Superior temporal gyrus (tissue), 1 donor: ENCODE data around the gene ARFGAP3.
"Not testable (repeated sequence)": the region's sequence is repeated elsewhere in the genome, so short reads cannot be mapped to it uniquely, and the experiment has no call there.

Experiments used
- DNase-seq: peaks from one replicate; pipeline ENCODE4 v3.0.0-alpha.2; 2016; ENCODE audit errors: extremely low spot score

Gene ARFGAP3

DNA sequence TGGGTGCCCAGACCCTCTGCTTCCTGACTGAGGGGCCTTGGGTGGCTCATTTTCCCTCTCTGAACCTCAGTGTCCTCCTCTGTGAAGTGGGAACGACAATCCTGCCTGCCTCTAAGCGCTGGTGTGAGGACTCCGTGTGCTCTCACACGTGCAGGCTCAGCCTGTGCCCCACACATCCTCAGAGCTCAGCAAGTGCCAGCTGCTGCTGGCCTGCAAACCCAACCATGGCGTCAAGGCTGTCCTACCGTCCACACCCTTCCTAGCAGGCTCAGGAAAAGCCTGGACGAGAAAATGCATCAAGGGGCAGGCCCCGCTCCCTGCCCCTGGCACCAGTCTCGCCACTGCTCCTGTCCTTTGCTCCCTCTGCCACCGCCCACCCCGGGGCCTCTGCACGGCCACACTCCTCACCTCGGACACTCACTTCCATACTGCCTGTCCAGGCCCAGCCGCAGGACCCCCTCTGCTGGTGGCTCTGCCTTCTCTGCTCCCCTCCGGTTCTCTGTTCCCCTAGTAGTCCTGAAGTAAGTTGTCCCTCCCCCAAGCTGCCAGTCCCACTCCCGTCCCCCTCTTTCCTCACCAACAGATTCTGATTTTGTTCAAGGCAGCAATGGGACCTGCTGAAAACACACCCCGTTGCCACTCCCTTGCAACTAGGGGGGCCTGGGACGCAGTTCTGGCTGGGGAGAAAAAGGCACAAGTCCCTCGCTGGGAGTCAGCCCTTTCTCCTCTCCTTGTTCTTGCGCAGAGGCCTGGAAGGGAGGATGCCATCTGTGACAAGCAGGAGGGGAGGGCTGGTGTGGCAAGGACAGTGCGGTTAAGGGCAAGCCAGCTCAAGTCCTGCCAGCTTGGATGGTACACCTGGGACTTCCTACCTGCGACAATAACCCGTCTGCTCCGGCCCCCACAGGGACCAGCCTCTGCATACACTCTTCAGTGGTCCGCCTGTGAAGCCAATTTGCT, 62.2 kb downstream of the ARFGAP3 start:
- DNase-seq, result no peak

DNA sequence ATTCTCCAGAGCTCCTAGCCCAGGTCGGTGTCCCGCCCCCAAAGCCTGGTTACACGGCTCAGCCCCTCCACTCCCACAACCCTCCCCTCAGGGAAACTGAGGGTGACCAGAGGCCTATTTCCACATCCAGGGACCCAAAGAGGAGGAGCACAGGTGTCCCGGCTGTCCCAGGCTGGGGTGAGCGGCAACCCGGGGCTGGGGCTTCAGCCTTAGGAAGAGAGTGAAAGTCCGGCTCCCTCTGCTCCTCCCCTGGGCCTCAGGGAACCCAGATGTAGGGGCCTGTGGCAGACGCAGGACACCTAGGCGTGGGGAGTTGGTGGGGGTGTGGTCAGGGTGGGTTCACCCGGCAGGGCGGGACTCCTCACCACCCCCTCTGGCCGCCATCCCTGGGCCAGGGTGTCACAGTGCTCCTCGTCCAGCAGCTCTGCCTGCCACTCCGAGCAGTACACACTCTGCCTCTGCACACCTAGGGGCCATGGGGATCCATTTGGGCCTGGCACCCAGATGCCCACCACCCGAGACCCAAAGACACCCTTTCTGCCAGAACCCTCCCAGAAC, 63.1 kb downstream of the ARFGAP3 start:
- DNase-seq, result no peak

DNA sequence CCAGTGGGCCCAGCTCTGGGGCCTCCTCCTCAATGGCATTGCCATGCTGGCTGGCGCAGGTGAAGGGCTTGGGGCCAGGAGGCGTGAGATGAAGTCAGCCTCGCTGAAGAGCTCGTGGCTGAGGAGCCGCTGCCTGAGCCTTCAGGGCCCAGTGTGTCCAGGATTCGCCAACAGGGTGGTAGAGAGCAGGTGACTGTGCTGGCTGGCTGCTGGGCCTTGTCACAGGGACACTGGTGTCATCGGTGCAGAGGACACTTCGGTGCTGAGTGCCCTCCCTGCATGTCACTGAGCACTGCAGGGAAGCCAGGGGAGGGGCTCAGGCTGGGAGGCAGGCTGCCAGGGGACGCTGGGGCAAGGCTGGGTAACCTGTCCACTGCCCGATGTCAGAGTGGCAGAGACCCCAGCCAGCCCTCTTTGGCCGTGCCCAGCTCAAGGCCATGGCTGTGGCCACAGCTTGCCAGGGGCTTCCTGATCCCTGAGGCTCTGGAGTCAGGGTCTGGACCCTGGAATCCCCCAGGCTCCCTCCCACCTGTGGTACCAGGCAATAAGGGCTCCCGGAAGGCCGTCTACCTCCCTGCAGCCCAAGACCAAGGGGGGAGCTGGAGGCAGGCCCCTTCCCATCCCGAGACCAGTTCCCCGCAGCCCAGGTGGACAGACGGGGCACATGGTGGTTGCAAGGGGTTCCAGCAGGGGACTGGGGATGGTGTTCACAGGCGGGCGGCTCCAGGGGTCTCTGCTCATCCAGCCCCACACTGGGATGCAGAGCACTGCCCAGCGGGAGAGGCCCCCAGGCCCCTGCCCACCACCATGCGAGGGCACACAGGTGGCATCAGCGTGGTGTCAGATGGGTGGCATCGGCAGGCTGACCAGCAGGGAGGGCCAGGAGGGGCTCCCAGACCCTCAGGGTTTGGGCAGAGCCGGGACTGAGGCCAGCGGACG, 63.9 kb downstream of the ARFGAP3 start:
- DNase-seq, result no peak

DNA sequence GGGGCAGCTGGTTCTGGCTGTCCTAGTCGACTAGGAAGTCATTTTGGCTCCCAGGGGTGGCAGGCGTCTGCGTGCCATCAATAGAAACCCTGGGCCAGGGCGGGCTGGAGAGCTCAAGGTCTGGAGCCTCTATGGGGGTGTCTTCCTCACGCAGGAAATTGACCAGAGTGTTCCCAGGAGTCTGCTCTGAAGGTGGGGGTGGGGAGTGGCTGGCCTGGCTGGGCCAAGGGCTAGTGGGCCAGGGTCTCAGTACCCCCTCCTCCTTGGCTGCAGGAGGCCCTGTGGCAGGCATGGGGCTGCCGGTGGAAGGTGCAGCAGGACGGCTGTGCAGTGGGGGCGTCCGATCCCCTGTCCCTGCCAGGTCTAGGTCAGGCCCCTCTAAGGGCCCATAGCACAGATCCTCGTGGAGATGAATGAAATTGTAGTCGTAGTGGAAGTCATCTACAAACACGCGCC, 64.6 kb downstream of the ARFGAP3 start:
- DNase-seq, result no peak

DNA sequence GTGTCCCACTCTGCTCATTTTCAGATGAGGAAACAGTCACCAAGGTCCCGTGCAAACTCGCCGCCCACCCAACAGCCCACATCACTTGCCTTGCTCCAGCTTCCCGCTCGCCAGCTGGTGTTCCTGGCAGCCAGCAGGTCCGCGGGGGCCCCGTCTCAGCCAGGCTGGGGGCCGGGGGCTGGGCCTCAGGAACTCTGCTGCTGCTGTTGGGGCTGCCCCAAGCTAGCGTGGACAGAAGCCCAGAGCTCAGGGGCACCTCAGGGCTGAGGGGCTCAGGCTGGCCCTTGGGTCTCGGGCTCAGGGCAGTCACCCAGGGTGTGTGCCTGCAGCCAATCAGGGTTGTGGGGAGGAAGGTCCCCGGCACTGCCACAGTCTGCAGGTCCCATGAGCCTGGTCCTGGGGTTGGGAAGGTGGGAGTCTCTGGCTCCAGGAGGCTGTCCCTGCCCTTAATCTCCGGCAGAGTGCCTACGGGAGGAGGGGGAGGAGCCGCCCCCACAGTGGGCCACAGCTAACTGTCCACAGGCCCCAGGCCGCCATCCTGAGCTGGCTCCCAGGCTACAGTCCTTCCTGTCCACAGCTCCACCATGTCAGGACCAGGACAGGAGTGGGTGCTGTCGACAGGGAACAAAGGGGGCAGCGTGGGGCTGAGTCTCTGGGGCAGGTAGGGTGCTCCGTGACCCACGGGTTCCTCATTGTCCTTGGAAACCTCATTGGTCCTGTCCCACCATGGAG, 65.2 kb downstream of the ARFGAP3 start:
- DNase-seq, result no peak

DNA sequence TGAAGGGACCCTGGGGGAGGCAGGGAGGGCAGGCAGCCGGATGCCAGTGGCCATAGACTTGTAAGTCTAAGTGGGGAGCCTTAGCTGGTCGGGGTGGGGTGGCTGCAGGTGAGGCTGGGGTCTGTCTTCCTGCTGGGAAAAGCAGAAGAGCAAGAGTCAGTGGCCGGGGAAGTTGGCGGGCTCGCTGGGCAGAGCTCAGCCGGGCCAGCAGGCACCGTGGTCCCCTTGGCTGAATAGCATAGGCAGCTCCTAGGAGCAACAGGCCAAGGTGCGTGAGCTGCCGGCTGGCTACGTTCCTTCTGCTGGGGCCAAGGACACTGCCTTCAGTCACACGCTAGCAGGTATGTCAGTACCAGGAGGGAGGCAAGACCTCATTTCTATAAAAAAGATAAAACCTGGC, 68.6 kb downstream of the ARFGAP3 start:
- DNase-seq, result no peak

DNA sequence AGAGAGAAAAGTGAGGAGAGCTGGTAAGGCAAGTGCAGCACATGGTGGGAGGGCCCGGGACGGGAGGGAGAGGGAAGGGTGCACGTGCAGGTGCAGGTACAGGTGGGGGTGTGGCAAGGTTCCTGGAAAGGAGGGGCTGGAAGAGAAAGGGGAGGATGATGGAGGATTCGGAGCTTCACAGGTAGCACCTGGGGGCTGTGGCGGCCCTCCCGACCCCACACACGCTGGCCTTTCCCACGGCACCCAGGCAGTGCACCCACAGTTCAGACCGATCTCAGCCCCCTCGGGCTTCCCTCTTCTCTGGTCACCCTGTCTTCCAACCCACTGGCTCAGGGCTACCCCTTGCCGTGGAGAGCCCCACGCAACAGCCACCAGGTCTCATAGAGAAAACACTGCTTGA, 69.1 kb downstream of the ARFGAP3 start:
- no peak for DNase-seq

DNA sequence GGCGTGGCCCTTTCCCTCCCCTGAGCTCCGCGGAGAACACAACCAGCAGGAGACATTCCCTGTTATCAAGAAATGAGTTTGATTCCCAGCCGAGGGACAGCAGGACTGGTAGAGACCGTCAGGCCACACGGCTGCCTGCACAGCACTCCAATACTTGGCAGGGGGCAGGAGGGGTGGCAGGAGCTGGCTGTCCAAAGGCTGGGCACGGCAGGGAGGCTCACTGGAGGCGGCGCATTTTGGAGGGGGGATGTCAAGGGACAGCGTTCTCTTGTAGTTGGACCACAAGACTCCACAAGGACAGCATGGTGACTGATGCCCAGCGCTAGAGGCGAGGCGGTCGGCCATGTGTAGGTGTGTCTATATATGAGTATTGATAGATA, 69.7 kb downstream of the ARFGAP3 start:
- DNase-seq, result no peak

DNA sequence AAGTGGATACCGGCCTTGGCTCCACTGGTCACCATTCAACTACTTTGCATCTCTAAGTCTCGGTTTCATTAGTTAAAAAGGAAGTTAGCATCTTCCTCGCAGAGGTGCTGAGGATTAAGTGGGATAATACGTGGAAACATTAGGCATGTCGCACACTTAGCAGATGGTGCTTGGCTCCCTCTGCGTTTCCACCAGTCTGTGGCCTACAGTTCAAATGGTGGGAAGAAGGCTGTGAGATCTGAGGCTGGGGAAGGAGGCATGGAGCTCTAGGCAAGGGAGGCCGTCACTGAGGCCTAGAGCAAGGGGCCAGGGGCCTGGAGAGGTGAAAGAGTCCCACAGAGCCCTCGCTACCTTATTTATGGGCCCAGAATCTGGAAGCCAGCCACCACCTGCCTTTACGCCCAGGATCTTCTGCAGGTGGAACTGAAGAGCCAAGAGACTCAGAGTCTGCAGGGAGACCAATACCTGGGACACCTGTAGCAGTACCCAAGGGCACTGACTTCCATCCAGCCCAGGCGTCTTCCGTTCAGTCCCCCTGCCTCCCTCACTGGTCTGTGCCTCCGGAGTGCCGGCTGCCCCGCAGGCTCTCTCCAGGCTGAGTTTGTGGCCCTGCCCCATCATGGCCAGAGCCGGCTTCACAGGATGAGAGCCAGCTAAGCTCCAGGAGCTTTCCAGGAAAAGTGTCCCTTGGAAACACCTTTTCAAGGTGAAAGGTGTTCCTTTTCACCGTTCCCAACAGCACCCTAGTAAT, 70.3 kb downstream of the ARFGAP3 start:
- DNase-seq, result no peak

DNA sequence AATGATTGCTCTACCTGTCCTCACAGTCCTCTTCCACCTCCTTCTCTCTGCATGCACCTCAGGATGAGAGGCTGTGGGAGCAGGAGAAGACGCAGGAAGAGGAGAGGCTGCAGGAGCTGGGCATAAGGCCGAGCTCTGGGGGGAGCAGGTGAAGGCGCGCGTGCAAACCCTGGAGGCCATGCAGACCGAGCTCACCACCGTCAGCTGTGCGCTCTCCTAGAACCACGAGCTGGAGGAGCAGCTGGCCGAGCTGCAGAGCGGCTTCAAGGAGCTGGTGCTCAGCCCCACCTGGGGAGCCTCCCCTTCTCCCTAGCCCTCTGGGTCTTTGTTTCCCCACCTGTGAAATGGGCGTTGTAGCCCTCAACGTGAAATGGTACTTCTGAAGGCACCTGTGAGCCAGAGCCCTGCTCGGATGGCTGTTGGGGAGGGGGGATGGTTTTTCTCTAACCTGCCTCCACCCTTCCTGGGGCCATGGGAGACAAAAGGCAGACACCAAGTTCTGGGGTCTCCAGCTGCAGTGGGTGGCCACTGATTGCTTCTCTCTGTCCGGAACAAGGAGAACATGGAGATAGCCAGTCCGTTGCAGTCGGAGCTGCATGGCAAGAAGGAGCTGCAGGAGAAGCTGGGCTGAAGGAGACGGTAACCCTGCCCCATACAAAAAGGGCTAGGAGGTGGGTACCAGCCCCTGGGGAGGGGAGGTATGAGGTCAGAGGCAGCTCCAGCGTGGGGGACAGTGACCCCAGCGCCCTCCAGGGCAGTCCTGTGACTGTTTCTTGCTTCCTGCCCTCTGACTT, 71.2 kb downstream of the ARFGAP3 start:
- DNase-seq, result no peak

DNA sequence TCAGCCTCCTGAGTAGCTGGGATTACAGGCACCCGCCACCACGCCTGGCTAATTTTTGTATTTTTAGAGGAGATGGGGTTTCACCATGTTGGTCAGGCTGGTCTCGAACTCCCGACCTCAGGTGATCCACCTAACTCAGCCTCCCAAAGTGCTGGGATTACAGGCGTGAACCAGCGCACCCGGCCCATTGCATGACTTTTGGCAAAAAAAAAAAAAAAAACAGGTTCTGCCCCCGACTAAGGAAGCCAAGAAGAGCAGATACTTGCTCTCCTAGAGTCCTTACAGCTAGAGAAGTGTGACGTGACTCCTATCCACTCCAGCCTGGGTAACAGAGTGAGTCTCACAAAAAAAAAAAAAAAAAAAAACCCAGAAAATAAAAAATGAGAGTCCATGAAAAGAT, 74.8 kb downstream of the ARFGAP3 start:
- not testable (repeated sequence) for DNase-seq

DNA sequence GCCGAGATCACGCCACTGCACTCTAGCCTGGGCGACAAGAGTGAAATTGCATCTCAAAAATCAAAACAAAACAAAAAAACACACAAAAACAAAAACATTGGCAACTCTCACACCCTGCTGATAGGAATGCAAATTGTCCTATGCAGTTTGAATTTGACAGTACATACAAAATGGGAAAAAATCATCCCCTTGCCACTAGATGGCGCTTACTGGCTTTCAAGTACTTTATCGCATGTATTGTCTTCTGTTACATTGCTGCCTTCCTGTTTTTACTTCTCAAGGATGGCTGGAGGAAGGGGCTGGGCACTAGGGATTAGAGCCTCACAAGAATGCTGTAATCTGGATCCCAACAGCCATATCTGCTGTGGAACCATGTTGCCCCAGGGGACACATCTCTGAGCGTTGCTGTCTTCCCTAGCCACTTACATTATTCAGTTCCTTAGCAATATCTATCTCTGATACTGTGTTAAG, 77.0 kb downstream of the ARFGAP3 start:
- peak; percentile 93 for DNase-seq

DNA sequence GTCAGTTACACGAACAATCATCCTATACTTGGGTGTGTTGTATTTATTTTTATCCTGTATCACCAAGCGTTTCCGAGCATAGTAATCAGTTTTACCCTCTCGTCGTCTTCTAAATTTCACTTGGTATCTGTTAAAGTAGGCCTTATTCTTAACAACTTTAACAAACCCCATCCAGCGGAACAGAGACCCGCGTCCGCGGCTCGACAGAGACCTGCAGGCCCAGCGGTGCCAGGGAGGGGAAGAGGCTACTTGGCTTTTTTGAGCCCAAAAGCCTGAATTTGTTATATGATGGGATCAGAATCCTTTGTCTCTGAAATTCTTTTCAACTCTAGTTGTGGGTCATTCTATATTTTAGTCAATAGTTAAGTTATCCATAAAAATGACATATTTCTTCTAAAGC, 79.9 kb downstream of the ARFGAP3 start:
- no peak for DNase-seq

DNA sequence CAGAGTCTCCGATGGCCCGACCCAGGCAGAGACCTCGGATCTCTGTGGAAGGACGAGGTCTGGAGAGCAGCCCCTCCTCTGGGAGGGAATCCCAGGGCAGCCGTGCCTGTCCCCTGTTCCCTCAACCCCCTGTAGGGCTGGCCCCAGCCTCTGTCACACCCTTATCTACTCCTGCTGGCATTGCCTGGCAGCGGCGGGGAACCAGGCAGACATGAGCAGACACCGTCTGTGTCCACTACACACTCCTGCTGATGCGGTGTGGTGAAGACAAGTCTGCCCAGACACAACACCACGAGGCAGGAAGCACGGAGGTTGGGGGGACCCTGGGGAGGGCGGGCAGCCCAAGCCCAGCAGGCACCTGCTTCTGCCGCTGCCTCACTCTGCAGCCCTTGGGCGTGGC, 83.9 kb downstream of the ARFGAP3 start:
- no peak for DNase-seq

DNA sequence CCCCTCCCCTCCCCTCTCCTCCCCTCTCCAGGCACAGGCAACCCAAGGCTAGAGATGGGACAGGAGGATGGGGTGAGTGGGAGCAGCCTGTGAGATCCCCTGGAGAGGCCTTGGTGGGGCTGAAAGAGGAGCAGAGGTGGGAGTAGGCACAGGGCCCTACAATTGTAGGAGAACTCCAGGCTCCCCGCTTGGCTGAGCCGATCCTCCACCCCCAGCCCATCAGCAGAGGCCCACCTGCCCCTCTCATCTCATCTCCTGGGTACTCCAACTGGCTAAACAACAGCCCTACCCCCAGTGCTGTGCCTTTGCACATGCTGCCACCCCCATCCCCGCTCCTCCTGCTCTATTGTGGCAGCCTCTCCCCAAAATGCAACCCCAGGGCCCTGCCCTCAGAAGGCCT, 84.4 kb downstream of the ARFGAP3 start:
- no peak for DNase-seq

DNA sequence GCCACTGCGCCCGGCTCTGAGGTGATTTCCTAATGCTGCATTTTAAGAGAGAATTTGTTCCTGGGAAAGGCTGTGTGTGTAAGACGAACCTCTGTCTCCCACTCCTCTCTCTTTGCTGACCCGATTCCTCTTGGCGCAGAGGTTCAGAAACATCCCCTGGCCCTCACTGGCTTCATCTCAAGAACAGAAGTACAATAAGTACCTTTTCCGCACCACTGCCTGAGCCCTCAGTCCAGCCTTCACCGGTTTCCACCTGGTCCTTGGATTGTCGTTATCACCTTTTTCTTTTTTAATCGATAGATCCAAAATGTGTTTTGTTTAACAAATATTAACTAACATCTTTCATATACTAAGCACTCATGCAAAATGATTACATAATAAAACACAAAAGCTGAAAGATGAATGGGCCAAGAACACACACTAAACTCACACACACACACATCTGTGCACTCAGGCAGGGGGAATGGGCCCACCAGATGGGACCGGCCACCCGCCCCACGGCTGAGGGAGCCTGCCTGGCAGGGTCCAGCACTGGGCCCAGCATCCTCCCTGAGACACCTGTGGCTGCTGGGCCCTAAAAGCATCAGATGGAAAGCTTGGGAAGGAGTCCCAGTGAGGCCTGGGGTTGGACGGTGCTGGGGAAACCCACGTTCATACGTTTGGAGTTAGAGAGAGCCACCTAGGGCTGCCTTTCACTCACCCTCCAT, 86.0 kb downstream of the ARFGAP3 start:
- no peak for DNase-seq

DNA sequence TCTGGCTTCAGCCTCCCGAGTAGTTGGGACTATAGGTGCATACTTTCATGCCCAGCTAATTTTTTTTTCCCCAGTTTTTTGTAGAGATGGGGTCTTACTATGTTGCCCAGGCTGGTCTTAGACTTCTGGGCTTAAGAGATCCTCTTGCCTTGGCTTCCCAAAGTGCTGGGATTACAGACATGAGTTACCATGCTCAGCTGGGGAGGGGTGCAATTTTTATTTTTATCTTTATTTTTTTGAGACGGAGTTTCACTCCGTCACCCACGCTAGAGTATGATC, 86.7 kb downstream of the ARFGAP3 start:
- no peak for DNase-seq

DNA sequence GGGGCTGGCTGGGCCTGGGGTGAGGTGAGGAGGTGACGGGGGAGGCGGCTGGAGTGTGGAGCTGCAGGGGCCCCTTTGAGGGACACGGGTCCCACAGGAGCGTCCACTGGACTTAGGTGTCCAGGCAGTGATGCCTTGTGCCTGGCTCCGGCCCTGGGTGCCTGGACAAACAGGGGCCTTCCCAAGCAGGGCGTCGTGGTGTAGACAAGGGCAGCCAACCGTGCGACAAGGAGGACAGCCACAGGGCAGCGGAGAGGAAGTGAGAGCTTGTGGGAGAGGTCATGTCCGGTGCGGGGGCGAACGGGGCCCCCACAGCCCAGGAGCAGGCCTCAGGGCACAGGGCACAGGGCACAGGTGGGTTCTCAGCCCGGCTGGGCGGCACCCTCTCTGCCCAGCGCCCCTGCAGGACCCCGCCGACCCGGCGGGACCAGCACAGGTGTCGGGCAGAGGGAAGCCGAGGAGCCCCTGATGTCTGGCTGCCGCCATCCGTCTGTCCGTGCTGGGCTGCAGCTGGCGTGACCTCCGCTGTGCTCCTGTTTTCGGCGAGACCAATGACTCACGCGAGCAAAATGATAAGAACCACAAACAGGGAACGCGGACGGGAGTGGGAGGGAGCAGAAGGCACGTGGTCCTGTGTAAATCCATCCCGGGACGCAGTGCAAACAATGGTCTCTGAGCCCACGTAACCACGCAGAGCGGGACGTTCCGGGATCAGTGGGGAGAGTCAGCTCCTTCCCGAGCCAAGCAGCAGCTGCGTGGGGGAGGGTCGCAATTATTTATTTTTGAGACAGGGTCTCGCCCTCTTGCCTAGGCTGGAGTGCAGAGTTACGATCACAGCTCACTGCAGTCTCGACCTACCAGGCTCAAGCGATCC, 87.3 kb downstream of the ARFGAP3 start:
- no peak for DNase-seq

DNA sequence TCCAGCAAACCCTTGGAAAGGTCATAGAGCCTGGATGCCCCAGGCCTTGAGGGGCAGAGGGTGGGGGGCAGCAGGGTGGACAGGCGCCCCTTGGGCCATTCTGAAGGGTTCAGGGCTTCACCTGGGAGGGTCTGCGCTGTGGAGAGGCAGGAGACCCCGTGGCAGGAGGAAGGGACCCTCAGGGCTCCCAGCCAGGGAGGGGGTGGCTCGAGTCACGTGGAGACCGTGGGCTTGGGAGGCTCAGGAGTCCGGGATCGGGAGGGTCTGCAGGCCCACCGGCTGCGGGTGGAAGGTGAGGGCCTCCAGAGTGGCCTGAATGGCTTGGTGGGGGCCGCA, 87.9 kb downstream of the ARFGAP3 start:
- no peak for DNase-seq
